Measurements from ENCODE around the gene CBY1. TPM values are rescaled to one million over a fixed set of nuclear protein-coding genes. Genes with fewer than 3 reads are reported as not detected.
A peak's percentile ranks its signal among the peaks of the same experiment; 100 is the strongest.

The CBY1 gene
- total and polyA plus RNA-seq, 9 of the 15 experiments (the other 6 are each of a cell fraction or from before 2014, with no cell fraction given), result 5.7 to 19.7 (median 10.8) TPM

- TF ChIP-seq ATF4 (CRISPR knock-in tag; IDR thresholded peaks at IDR 0.05) (no peak), SP1 (CRISPR knock-in tag; IDR thresholded peaks at IDR 0.05) (no peak), ZBTB26 (CRISPR knock-in tag; IDR thresholded peaks at IDR 0.05) (no peak), TAL1 (IDR thresholded peaks at IDR 0.05) (peak; percentile 53; the same call in 1 of the 2 replicates), ZNF174 (CRISPR knock-in tag; IDR thresholded peaks at IDR 0.05) (no peak), ARID1B (IDR thresholded peaks at IDR 0.05) (peak; percentile 59), TOE1 (IDR thresholded peaks at IDR 0.05; ENCODE audit: borderline replicate concordance) (no peak), TOE1 (CRISPR knock-in tag; IDR thresholded peaks at IDR 0.05; ENCODE audit: borderline replicate concordance, low read depth) (no peak), CBX2 (IDR thresholded peaks at IDR 0.05; ENCODE audit: insufficient read depth, low read length, poor library complexity, severe bottlenecking) (no peak), ARID2 (IDR thresholded peaks at IDR 0.05) (no peak), ZNF766 (CRISPR knock-in tag; conservative IDR thresholded peaks at IDR 0.05) (no peak), CBFA2T3 (IDR thresholded peaks at IDR 0.05) (peak; percentile 84), ASH1L (IDR thresholded peaks at IDR 0.05; ENCODE audit: borderline replicate concordance, low read depth, partially characterized antibody) (no peak), HMG20B (CRISPR knock-in tag; IDR thresholded peaks at IDR 0.05) (no peak), TAF7 (tag; IDR thresholded peaks at IDR 0.05) (no peak), CHCHD3 (CRISPR knock-in tag; IDR thresholded peaks at IDR 0.05) (no peak), GTF2E2 (tag; IDR thresholded peaks at IDR 0.05) (no peak)
- TF ChIP-seq, protein P1, sequence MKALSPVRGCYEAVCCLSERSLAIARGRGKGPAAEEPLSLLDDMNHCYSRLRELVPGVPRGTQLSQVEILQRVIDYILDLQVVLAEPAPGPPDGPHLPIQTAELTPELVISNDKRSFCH (CRISPR knock-in tag; IDR thresholded peaks at IDR 0.05), result no peak
- TF ChIP-seq, protein P1 (tag; IDR thresholded peaks at IDR 0.05), result no peak
- TF ChIP-seq, protein P2, sequence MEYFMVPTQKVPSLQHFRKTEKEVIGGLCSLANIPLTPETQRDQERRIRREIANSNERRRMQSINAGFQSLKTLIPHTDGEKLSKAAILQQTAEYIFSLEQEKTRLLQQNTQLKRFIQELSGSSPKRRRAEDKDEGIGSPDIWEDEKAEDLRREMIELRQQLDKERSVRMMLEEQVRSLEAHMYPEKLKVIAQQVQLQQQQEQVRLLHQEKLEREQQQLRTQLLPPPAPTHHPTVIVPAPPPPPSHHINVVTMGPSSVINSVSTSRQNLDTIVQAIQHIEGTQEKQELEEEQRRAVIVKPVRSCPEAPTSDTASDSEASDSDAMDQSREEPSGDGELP (CRISPR knock-in tag; IDR thresholded peaks at IDR 0.05; ENCODE audit: borderline replicate concordance), result no peak
Observed at GRCh38 chr22:38710351-38710750, 53.9 kb downstream of the CBY1 start (continued).
